ENCODE measurements around the gene PDHX. TPM values are rescaled to one million over a fixed set of nuclear protein-coding genes. Genes with fewer than 3 reads are reported as not detected.
A peak's percentile ranks its signal among the peaks of the same experiment; 100 is the strongest.
"Not testable (repeated sequence)": the region's sequence is repeated elsewhere in the genome, so short reads cannot be mapped to it uniquely, and the experiment has no call there.

Gene PDHX
- polyA plus RNA-seq, 3 donors = 9.3 to 19.5 (median 17.5) TPM

- intact Hi-C loops (cut with micrococcal nuclease) = loop anchor here (5.0 to 10.0 kb wide), 3 partner anchors 304 to 377 kb away; partner anchors contain the start of gene ELF5 (in 1 of the 2)
- no peaks in the 10 kb centered on the region for H3K4me1 ChIP-seq (ENCODE audit: control insufficient read depth in 1 of 2, insufficient read depth in 2 of 2, low read length in 2 of 2)
- no peaks in the 10 kb centered on the region for H3K27me3 Mint-ChIP-seq (ENCODE audit: low read depth in 3 of 3)
- H3K4me2 ChIP-seq (replicated peaks; ENCODE audit: extremely low read depth, low read length, poor library complexity, severe bottlenecking) = no peak overlapping the region
- H4K20me1 ChIP-seq (ENCODE audit: insufficient read depth, low read length) = no peaks in the 10 kb centered on the region
- H3K4me3 Mint-ChIP-seq = no peak overlapping the region
- no peak for TF ChIP-seq CTCF (IDR thresholded peaks at IDR 0.05)
- no peaks in the 10 kb centered on the region for H3K27me3 ChIP-seq (ENCODE audit: control insufficient read depth in 2 of 2, insufficient read depth in 2 of 2, low read length in 2 of 2)
- peaks cover 14 to 29% of the 10 kb centered on the region in 2 donors for H3K36me3 ChIP-seq (replicated peaks in 1 of 2; ENCODE audit: control insufficient read depth in 1 of 2, insufficient read depth in 2 of 2, low read length in 2 of 2)
- no peak for DNase-seq
- H3K36me3 Mint-ChIP-seq = peaks cover 20 to 31% of the 10 kb centered on the region in 2 donors
- H3K27ac Mint-ChIP-seq = no peak overlapping the region
- H3K4me3 ChIP-seq (replicated peaks in 1 of 3; ENCODE audit: low read depth in 2 of 3, low read length in 3 of 3) = no peak overlapping the region
- peaks cover 1 to 6% (median 4%) of the 10 kb centered on the region in 7 donors for H3K9me3 Mint-ChIP-seq
- H3K79me2 ChIP-seq (ENCODE audit: insufficient read depth, low read length) = no peaks in the 10 kb centered on the region
- peaks cover 0 to 4% of the 10 kb centered on the region in 2 donors for H3K9me3 ChIP-seq (replicated peaks in 1 of 2; ENCODE audit: control insufficient read depth in 1 of 2, insufficient read depth in 1 of 2, low read length in 2 of 2)
- H3K9ac ChIP-seq (ENCODE audit: insufficient read depth, low read length, poor library complexity, severe bottlenecking) = no peak overlapping the region
- no peak overlapping the region for H2AFZ ChIP-seq (ENCODE audit: insufficient read depth, low read depth, low read length, poor library complexity, severe bottlenecking)
- 96% methylated on average over 3 of the region's 3 CpGs for WGBS (ENCODE audit: insufficient coverage)
- no peak overlapping the region for H3K27ac ChIP-seq (ENCODE audit: low read depth in 1 of 2, low read length in 2 of 2)
- no peaks in the 10 kb centered on the region for H3K4me1 Mint-ChIP-seq
Observed at GRCh38 chr11:34891611-34892010, 24.8 kb upstream of the PDHX start.

- Mint-ChIP-seq H3K4me1 (no peaks in the 10 kb centered on the region), H3K27ac (no peak overlapping the region), H3K36me3 (peaks cover 13 to 19% of the 10 kb centered on the region in 2 donors), H3K9me3 (peaks cover 12 to 22% (median 13%) of the 10 kb centered on the region in 7 donors), H3K27me3 (ENCODE audit: low read depth in 3 of 3) (no peaks in the 10 kb centered on the region), H3K4me3 (no peak overlapping the region)
- no peak overlapping the region for H3K27ac ChIP-seq (ENCODE audit: low read depth in 1 of 2, low read length in 2 of 2)
- H3K9ac ChIP-seq (ENCODE audit: insufficient read depth, low read length, poor library complexity, severe bottlenecking) = no peak overlapping the region
- H3K36me3 ChIP-seq (replicated peaks in 1 of 2; ENCODE audit: control insufficient read depth in 1 of 2, insufficient read depth in 2 of 2, low read length in 2 of 2) = peaks cover 4 to 23% of the 10 kb centered on the region in 2 donors
- H3K79me2 ChIP-seq (ENCODE audit: insufficient read depth, low read length) = peaks cover 7% of the 10 kb centered on the region
- H3K4me3 ChIP-seq (replicated peaks in 1 of 3; ENCODE audit: low read depth in 2 of 3, low read length in 3 of 3) = no peak overlapping the region
- no CpG with 5 or more reads among the region's 1 CpG for WGBS (ENCODE audit: insufficient coverage)
- no peak for DNase-seq
- no peak for TF ChIP-seq CTCF (IDR thresholded peaks at IDR 0.05)
- peaks cover 12 to 17% of the 10 kb centered on the region in 2 donors for H3K9me3 ChIP-seq (replicated peaks in 1 of 2; ENCODE audit: control insufficient read depth in 1 of 2, insufficient read depth in 1 of 2, low read length in 2 of 2)
- intact Hi-C loops (cut with micrococcal nuclease) = loop anchor here (5.0 to 10.0 kb wide), 3 partner anchors 306 to 379 kb away; partner anchors contain the start of gene ELF5 (in 1 of the 2)
- H3K4me1 ChIP-seq (ENCODE audit: control insufficient read depth in 1 of 2, insufficient read depth in 2 of 2, low read length in 2 of 2) = no peaks in the 10 kb centered on the region
- H3K27me3 ChIP-seq (ENCODE audit: control insufficient read depth in 2 of 2, insufficient read depth in 2 of 2, low read length in 2 of 2) = no peaks in the 10 kb centered on the region
- no peak overlapping the region for H2AFZ ChIP-seq (ENCODE audit: insufficient read depth, low read depth, low read length, poor library complexity, severe bottlenecking)
- H3K4me2 ChIP-seq (replicated peaks; ENCODE audit: extremely low read depth, low read length, poor library complexity, severe bottlenecking) = no peak overlapping the region
- no peaks in the 10 kb centered on the region for H4K20me1 ChIP-seq (ENCODE audit: insufficient read depth, low read length)
Observed at GRCh38 chr11:34893416-34893815, 23.0 kb upstream of the PDHX start.

- not testable (repeated sequence) for H3K4me3 Mint-ChIP-seq; H3K9ac ChIP-seq (ENCODE audit: insufficient read depth, low read length, poor library complexity, severe bottlenecking); H2AFZ ChIP-seq (ENCODE audit: insufficient read depth, low read depth, low read length, poor library complexity, severe bottlenecking); H3K27me3 Mint-ChIP-seq (ENCODE audit: low read depth in 3 of 3); H3K4me1 Mint-ChIP-seq; H3K4me1 ChIP-seq (ENCODE audit: control insufficient read depth in 1 of 2, insufficient read depth in 2 of 2, low read length in 2 of 2); H3K27me3 ChIP-seq (ENCODE audit: control insufficient read depth in 2 of 2, insufficient read depth in 2 of 2, low read length in 2 of 2); DNase-seq; H3K27ac ChIP-seq (ENCODE audit: low read depth in 1 of 2, low read length in 2 of 2); H3K4me3 ChIP-seq (replicated peaks in 1 of 3; ENCODE audit: low read depth in 2 of 3, low read length in 3 of 3); H4K20me1 ChIP-seq (ENCODE audit: insufficient read depth, low read length); H3K4me2 ChIP-seq (replicated peaks; ENCODE audit: extremely low read depth, low read length, poor library complexity, severe bottlenecking)
- Mint-ChIP-seq H3K36me3 (peaks cover 19 to 20% of the 10 kb centered on the region in 2 donors), H3K9me3 (peaks cover 35 to 49% (median 40%) of the 10 kb centered on the region in 7 donors), H3K27ac (peak overlapping the region in 1 of 7 donors; percentile 22)
- H3K79me2 ChIP-seq (ENCODE audit: insufficient read depth, low read length) = peaks cover 26% of the 10 kb centered on the region
- peaks cover 39 to 44% of the 10 kb centered on the region in 2 donors for H3K9me3 ChIP-seq (replicated peaks in 1 of 2; ENCODE audit: control insufficient read depth in 1 of 2, insufficient read depth in 1 of 2, low read length in 2 of 2)
- H3K36me3 ChIP-seq (replicated peaks in 1 of 2; ENCODE audit: control insufficient read depth in 1 of 2, insufficient read depth in 2 of 2, low read length in 2 of 2) = peaks cover 3 to 44% of the 10 kb centered on the region in 2 donors
- WGBS (ENCODE audit: insufficient coverage) = no CpG with 5 or more reads among the region's 3 CpGs
- intact Hi-C loops (cut with micrococcal nuclease) = loop anchor here in 1 of 2 donors (10.0 kb wide), 2 partner anchors 311 to 381 kb away; partner anchors contain the start of gene ELF5
Observed at GRCh38 chr11:34896191-34896590, 20.2 kb upstream of the PDHX start.
